Colonic mucosa (tissue), 4 donors: ENCODE measurements around the gene LYPLA2. TPM values are rescaled to one million over a fixed set of nuclear protein-coding genes. Genes with fewer than 3 reads are reported as not detected.
A peak's percentile ranks its signal among the peaks of the same experiment; 100 is the strongest.

Experiments
- DNase-seq: peaks from one replicate; pipeline ENCODE4 v3.0.0-alpha.2; 2020
- H3K27ac ChIP-seq: fragments of 200-600 bp; one replicate; pipeline ENCODE4 v1.8.0; 2021
- H3K27me3 ChIP-seq: fragments of 200-600 bp; one replicate; pipeline ENCODE4 v1.8.0; 2021
- H3K36me3 ChIP-seq: fragments of 200-600 bp; one replicate; pipeline ENCODE4 v1.8.0; 2021
- H3K4me1 ChIP-seq: fragments of 200-600 bp; one replicate; pipeline ENCODE4 v1.8.0; 2021; ENCODE audit warnings: mild to moderate bottlenecking
- H3K4me3 ChIP-seq: fragments of 200-600 bp; one replicate; pipeline ENCODE4 v1.8.0; 2021
- H3K9ac ChIP-seq, 2 donors: one replicate each; pipeline ENCODE4 v1.7.0; 2013; ENCODE audit warnings: control low read depth in 2 of 2, low read depth in 2 of 2, low read length in 2 of 2
- H3K9me3 ChIP-seq: fragments of 200-600 bp; one replicate; pipeline ENCODE4 v1.8.0; 2021
- intact Hi-C: fragments of 100-400 bp; cut with DNase I; formaldehyde crosslinking; loops from one replicate; pipeline ENCODE4 v1.14.1; 2022
- total RNA-seq, 2 donors: library from RNA; stranded (reverse); fragmentation: NEBNext Ultra II Directional in 1 of 2; extraction: Animal tissue kit (Norgen Biotek cat#: 25700) in 1 of 2; gene quantifications; one replicate each; pipeline ENCODE4 v1.2.1, GENCODE V29; 2021
- TF ChIP-seq, protein P1 (sequence below): fragments of 200-600 bp; IDR thresholded peaks from one replicate; pipeline ENCODE4 v1.8.0; 2022; ENCODE audit warnings: antibody characterized with exemption, mild to moderate bottlenecking
- donor health status: healthy.
- donor health status: DM: no; HTN: no; CAD: no.
- donor health status: DM: no; HTN: no; CAD: no.

LYPLA2 gene
- total RNA-seq, 2 donors from 2014 or later: 76.3 to 93.7 TPM

DNA sequence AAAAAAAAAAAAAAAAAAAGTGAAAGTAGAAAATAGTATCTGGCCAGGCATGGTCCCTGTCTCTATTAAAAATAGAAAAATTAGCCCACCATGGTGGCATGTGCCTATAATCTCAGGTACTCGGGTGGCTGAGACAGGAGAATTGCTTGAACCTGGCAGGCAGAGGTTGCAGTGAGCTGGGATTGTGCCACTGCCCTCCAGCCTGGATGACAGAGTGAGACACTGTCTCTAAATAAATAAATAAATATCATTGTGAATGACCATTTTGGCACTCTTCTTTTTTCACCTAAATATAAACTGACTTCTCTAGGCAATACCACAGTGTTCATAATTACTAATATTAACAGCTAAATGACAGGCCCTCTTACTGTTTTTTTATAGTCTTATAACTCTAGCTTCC is 33.1 kb upstream of the LYPLA2 start:
- H3K9me3 ChIP-seq: no peaks in the 10 kb centered on the region
- intact Hi-C loops: no loop called here
- H3K4me1 ChIP-seq: no peaks in the 10 kb centered on the region
- TF ChIP-seq, protein P1, sequence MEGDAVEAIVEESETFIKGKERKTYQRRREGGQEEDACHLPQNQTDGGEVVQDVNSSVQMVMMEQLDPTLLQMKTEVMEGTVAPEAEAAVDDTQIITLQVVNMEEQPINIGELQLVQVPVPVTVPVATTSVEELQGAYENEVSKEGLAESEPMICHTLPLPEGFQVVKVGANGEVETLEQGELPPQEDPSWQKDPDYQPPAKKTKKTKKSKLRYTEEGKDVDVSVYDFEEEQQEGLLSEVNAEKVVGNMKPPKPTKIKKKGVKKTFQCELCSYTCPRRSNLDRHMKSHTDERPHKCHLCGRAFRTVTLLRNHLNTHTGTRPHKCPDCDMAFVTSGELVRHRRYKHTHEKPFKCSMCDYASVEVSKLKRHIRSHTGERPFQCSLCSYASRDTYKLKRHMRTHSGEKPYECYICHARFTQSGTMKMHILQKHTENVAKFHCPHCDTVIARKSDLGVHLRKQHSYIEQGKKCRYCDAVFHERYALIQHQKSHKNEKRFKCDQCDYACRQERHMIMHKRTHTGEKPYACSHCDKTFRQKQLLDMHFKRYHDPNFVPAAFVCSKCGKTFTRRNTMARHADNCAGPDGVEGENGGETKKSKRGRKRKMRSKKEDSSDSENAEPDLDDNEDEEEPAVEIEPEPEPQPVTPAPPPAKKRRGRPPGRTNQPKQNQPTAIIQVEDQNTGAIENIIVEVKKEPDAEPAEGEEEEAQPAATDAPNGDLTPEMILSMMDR: no peak
- H3K9ac ChIP-seq: no peak overlapping the region
- no peak overlapping the region for H3K27ac ChIP-seq
- peaks cover 32% of the 10 kb centered on the region for H3K36me3 ChIP-seq
- no peaks in the 10 kb centered on the region for H3K27me3 ChIP-seq
- H3K4me3 ChIP-seq: no peak overlapping the region
- DNase-seq: no peak

DNA sequence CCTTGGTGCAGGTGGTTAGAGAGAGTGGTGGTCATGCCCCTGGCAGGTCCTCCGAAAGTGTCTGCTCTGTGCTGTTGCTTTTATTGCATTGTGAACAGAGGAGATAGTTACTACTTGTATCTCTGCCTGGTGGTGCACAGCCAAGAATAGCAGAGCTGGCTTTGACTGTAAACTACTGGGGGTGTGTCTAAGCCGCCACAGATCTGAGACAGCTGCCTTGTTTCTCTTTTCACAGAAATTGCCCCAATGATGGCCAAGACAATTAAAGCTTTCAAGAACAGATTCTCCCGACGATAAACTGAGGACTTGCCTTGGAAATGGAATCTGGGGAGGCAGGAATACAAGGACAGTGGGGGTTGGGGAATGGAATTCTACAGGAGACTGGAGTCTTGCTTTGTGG is 31.7 kb upstream of the LYPLA2 start:
- H3K36me3 ChIP-seq: peaks cover 20% of the 10 kb centered on the region

DNA sequence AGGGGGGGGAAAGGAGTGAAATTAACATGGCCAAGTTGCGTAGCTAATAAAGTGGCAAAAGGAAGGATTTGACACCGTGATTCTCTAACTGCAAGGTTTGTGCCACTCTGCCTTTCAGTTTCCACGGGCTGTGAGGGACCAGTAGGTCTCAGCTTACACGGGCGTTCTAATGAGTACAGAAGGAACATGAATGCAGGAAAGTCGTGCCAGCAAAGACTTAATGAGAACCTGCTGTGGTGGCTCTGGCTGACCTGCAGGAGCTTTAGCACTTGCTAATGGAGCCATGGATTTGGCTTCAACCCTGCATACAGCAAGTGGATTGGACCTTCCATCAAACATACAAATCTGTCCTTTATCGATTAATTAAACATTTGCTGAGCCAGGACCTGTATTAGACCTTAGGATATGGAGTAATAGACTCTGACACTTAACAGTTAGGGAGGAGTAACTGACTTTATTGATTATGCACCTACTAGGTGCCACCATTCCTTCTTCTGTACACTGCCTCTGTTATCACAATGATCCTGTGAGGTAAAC is 27.8 kb upstream of the LYPLA2 start:
- intact Hi-C loops: no loop called here
- TF ChIP-seq, protein P1: no peak
- no peaks in the 10 kb centered on the region for H3K36me3 ChIP-seq
- H3K9ac ChIP-seq: no peak overlapping the region
- no peak overlapping the region for H3K4me3 ChIP-seq
- no peaks in the 10 kb centered on the region for H3K27me3 ChIP-seq
- H3K9me3 ChIP-seq: no peaks in the 10 kb centered on the region
- DNase-seq: no peak
- no peak overlapping the region for H3K27ac ChIP-seq
- no peaks in the 10 kb centered on the region for H3K4me1 ChIP-seq

More for the DNA sequence above, 31.7 kb upstream of the LYPLA2 start:
- TF ChIP-seq, protein P1: no peak
- Histone ChIP-seq H3K27me3 (no peaks in the 10 kb centered on the region), H3K9ac (no peak overlapping the region), H3K9me3 (no peaks in the 10 kb centered on the region), H3K4me3 (no peak overlapping the region), H3K4me1 (no peaks in the 10 kb centered on the region), H3K27ac (no peak overlapping the region)
- intact Hi-C loops: no loop called here
- DNase-seq: no peak

DNA sequence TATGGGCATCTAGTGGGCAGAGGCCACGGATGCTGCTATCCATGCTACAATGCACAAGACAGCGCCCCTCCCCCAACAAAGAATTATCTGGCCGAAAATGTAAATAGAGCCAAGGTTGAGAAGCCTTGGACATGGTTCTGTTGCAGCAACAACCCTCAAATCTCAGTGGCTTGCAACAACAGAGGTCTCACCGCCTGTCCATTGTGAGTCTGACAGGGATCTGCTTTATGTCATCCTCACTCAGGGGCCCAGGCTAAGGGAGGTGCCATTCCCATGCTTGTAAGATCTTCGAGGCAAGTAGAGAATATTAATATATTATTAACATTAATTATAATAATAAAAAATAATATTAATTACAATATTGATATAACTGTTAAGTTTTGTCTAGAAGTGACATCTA is 22.2 kb upstream of the LYPLA2 start:
- no peaks in the 10 kb centered on the region for H3K27me3 ChIP-seq
- no peaks in the 10 kb centered on the region for H3K9me3 ChIP-seq
- H3K9ac ChIP-seq: no peak overlapping the region
- intact Hi-C loops: no loop called here
- no peak overlapping the region for H3K4me3 ChIP-seq
- no peak for DNase-seq
- no peaks in the 10 kb centered on the region for H3K36me3 ChIP-seq
- TF ChIP-seq, protein P1: no peak
- no peaks in the 10 kb centered on the region for H3K4me1 ChIP-seq
- no peak overlapping the region for H3K27ac ChIP-seq

DNA sequence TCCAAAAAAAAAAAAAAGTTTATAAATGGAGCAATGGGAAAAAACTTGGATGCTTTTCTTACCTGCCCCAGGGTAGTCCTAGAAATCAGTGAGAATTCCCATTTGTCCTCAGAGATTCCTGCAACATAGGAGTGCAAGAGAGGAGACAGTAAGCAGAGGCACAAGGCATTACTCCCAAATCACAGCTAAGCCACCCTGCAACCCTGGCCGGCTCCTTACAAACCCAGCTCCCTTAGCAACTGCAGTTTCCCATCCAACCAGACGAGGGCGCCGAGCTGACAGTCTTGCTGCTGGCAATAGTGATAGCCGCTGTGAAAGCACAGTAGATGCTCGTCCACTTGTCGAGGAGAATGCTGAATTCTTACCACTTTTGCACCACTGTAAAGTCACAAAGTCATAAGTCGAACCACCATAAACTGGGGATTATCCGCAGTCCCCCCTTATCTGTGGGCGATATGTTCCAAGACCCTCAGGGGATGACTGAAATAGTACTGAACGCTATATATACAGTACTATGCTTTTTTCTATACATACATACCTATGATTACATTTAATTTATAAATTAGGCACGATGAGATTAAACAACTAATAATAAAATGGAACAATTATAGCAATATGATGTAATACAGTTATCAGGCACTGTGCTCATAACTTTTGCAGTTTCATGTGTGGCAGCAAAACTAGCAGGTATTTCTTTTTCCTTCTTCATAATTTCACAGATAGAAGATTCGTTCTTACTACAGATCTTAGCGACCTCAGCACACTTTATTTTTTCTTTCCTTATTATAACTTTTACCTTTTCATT is 18.7 kb upstream of the LYPLA2 start:
- peak; percentile 92 for DNase-seq
- intact Hi-C loops: loop anchor here (5.0 kb wide), 1 partner anchor 145 kb away; no protein-coding TSS in a partner anchor
- TF ChIP-seq, protein P1: peak; percentile 89
- Histone ChIP-seq H3K9me3 (no peaks in the 10 kb centered on the region), H3K27ac (no peak overlapping the region), H3K27me3 (no peaks in the 10 kb centered on the region), H3K4me3 (no peak overlapping the region), H3K9ac (no peak overlapping the region), H3K36me3 (no peaks in the 10 kb centered on the region), H3K4me1 (no peaks in the 10 kb centered on the region)
